Measurements from ENCODE around the gene PCDH19.
"Not testable (repeated sequence)": the region's sequence is repeated elsewhere in the genome, so short reads cannot be mapped to it uniquely, and the experiment has no call there.

Gene PCDH19, protein sequence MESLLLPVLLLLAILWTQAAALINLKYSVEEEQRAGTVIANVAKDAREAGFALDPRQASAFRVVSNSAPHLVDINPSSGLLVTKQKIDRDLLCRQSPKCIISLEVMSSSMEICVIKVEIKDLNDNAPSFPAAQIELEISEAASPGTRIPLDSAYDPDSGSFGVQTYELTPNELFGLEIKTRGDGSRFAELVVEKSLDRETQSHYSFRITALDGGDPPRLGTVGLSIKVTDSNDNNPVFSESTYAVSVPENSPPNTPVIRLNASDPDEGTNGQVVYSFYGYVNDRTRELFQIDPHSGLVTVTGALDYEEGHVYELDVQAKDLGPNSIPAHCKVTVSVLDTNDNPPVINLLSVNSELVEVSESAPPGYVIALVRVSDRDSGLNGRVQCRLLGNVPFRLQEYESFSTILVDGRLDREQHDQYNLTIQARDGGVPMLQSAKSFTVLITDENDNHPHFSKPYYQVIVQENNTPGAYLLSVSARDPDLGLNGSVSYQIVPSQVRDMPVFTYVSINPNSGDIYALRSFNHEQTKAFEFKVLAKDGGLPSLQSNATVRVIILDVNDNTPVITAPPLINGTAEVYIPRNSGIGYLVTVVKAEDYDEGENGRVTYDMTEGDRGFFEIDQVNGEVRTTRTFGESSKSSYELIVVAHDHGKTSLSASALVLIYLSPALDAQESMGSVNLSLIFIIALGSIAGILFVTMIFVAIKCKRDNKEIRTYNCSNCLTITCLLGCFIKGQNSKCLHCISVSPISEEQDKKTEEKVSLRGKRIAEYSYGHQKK (N-terminal part only)

DNA sequence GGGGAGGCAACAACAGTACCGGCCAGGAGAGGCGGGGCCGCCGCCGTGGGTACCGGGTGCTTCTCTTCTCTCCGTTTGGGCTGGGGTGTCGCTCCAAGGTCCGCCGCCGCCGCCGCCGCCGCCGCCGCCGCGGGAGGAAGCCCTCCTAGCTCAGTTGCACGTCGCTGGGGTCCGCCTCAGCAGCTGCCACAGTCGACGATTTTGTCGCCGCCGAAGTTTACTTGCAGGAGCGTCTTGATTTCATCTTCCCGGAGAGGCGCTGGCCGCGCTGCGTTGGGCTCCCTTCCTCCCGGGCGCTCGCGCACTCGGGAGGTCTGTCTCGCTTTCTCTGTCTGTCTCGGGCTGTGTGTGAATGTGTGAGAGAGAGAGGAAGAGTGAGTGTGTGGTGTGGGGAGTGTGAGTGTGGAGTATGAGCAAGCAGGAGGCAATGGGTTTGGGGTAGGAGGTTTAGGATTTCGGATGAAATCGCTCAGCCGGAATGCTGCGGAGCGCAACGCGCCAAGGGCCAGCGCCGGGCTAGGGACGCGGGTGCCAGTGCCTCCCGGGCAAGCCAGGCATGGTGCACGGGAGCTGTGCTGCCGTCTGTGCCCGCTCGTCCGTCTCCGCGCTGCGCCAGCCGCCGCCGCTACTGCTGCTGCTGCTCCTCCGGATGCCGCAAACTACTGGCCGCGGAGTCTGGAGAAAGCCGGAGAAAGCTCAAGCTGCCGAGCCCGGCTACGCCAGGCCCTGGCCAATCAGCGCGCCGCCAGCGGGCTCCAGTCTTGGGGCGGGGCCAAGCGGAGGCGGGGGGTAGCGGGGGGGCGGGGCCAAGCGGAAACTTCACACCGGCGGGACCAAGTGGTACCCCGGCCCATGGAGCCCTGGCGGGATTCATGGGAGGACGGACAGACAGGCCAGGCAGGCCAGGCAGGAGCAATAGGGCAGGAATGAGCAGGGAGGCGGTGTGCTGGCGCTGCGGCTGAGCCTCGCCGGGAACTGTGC, at the start of gene PCDH19:
TSS of gene PCDH19 (minus strand) at position 664 of the 981 bp plus-strand sequence. CDS start 1,676 bp downstream, outside the sequence.
- DNase-seq, result peak; percentile 11

DNA sequence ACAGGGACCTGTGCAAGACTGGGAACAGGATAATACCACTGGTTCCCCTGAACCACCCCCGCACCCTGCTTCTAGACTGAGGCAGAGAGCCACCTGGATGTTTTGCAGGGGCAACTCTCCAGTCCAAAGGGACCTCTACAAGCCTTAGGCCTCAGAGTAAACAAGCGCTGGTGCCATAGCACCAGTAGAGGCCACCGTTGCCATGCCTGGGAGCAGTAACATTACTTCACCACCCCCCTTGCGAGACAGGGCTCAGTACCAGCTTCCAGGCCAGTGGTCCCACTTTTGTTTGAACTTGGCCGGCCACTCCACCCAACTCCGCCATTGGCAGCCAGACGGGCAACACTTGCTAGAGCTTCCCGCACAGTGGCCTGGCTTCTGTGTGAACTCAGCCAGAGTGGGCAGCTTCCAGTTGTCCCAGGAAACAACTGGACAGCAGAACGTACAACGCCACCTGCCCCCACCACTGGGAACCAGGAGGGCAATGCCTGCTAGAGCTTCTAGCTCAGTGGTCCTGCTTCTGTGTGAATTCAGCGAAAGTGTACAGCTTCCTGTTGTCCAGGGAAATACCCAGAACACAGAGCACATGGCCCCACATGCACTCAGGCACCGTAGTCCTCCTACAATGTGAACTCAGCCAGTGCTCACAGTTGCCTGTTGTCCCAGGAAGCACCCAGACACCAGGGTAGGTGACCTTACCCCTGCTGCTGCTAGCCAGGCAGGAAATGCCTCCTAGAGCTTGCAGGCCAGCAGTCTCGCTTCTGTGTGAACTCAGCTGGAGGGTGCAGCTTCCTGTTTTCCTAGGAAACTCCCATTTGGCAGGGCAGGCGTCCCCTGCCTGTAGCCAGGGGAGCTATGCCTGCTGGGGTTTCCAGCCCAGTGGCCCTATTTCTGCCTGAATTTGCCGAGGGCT, 39.9 kb upstream of the PCDH19 start:
- DNase-seq, result no peak

DNA sequence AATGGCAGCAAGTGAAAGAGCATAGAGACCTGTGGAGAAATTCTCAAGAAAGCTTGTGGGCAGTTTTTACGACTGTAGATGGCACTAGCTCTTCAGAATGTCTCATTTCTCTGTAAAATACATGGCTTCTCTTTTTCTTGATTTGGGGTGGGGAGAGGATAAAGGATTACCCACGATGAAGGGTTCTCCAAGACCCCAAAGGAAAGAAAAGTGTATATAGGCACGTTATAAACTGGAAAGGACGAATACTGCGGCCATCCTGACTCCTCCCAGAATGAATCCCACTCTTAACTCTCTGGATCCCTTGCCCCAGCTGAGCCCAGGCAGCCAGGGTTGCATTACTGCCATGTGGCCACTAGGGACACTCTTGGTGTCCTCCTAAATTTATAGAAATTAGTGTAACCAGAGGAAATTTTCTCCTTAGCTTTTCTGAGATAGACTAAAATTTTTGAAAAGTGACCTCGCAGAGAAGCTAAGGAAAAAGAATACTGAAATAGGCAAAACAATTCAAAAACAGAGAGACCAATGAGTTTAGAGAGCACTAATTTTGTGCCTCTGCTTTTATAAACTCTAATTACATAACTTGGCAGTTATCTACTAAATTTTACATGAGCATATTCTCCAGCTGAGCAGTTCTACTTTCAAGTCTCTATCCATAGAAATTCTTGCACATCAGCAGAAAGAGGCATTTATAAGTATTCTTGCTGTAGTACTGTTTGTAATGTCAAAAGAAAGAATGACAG, 37.8 kb upstream of the PCDH19 start:
- DNase-seq, result no peak

DNA sequence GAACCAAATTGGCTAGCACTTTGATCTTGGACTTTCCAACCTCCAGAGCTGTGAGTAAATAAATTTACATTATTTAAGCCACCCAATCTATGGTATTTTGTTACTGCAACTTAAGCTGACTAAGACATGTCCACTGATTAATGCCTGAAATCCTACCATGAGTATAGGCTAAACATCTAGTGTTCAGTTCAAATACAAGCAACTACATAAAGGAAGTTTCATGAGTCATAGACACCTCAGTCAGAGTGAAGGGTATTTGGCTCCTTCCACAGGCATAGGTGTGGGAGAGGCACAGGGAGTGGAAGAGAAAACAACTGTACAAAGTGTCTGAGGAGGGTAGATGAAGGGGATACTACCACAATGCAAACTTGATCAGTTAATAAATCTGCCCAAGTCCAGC, 35.5 kb upstream of the PCDH19 start:
- no peak for DNase-seq

DNA sequence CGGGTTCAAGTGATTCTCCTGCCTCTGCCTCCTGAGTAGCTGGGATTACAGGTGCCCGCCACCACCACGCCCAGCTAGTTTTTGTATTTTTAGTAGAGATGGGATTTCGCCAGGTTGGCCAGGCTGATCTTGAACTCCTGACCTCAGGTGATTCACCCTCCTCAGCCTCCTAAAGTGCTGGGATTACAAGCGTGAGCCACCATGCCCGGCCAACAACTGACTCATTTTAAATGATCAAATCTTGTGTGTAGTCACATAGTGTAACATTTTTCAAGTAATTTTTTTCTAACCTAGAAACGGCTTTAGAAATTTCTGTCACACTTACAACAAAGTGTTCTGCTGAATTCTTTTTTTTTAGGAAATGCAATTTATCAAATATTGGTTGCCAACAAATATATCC, 31.2 kb upstream of the PCDH19 start:
- DNase-seq, result not testable (repeated sequence)

DNA sequence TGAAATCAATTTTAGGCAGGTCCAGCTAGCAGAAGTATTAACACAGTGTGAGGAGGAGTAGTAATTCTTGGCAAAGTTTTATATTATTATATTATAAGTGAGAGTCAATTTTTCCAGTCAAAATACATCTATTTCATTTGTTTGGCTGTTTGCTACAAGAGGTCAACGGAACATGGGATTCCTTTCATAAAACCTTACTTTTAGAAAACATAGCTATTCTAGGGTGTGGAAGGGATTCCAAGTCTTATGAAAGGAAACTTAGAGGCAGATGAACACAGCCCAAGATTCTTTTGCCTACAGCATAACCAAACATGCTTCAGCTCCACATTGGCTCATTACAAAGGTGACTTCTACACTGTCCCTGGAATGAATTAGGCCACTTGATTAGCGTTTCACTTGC, 29.9 kb upstream of the PCDH19 start:
- DNase-seq, result no peak

DNA sequence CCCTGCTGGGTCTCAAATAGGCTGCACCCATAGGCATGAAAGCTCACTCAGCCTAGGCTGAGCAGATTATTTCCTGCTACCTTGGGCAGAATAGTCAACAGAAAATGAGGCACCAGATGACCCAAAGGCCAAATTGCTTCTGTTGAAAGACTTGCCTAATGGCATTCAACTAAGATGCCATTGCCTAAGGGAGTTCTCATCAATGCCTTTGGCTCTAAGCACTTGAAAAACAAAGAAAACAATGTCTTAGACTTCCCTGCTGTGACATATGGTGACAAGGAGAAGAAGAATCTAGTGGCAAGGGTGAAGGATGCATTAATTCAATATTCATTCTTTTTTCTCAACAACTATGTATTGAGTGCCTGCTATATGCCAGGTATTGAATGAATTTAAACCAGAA, 25.7 kb upstream of the PCDH19 start:
- DNase-seq, result no peak

DNA sequence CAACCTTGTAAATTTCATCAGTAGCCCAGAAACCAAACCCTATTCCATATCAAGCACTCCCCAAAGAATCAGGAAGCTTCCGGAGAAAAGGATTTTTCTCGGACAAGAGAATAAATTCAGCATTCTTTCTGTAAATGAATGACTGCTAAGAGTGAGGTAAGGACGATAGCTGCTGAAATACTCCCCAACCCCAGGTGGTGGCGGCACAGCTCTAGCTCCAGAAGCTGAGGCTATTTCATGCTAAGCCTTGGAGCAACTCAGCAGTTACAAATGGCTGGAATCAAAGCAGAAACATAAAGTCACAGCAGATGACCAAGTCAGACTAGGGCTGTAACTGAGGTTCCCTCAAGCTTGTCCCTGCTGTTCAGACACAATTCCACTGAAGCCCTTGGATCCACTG, 13.9 kb upstream of the PCDH19 start:
- no peak for DNase-seq

DNA sequence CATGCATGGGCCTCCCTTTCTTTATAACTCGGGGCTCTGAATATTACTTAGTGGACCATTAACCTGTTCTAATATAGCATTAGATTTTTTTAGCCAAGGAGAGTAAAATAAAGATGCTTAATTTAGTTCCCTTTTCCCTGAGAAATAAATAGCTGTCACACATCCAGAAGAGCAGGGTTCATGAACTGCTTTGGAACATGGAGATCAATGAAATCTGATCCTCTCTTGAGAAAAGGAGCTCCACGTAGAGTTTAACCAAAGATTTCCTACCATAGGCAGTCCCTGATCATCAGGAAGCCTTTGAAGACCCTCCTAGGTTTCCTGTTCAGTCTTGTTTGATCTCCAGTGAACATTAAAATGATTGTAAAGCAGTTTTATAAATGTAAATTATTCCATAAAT, 8.5 kb upstream of the PCDH19 start:
- no peak for DNase-seq

DNA sequence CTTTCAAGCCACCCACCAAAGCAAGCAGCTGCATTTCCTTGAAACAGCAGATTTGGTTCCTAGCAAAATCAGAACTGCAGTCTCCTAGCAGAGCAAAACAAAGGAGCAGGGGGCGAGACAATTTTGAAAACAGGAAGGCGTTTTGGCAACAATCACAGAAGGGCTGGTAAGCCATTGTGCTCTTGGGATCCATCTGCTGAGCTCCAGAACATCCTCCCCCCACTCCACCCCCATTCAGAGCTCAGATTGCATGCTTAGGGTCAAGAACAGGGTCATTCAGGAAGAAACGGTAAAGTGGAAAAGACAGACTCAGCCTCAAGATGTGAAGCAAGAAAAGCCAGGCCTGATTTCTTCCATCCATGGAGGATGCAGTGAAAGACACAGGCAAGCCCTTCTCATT, 7.6 kb upstream of the PCDH19 start:
- no peak for DNase-seq

DNA sequence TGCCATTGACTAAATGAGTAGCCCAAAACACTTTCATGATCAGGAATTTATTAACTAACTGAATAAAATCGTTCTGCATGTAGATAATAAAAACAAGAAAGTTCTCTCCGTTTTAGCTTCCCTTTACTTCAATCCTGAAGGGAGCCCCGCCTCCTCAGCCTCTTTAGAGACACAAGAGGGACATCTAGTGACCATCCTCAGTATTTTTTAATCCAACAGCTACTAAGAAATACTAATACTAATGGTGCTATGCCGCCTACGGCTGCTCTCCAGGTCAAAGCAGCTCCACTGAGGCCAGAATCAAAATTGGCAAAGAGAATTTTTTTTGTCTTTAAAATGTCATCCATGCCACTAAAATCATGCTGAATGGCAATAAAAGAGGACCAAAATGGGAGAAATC, 3.2 kb upstream of the PCDH19 start:
- DNase-seq, result no peak

DNA sequence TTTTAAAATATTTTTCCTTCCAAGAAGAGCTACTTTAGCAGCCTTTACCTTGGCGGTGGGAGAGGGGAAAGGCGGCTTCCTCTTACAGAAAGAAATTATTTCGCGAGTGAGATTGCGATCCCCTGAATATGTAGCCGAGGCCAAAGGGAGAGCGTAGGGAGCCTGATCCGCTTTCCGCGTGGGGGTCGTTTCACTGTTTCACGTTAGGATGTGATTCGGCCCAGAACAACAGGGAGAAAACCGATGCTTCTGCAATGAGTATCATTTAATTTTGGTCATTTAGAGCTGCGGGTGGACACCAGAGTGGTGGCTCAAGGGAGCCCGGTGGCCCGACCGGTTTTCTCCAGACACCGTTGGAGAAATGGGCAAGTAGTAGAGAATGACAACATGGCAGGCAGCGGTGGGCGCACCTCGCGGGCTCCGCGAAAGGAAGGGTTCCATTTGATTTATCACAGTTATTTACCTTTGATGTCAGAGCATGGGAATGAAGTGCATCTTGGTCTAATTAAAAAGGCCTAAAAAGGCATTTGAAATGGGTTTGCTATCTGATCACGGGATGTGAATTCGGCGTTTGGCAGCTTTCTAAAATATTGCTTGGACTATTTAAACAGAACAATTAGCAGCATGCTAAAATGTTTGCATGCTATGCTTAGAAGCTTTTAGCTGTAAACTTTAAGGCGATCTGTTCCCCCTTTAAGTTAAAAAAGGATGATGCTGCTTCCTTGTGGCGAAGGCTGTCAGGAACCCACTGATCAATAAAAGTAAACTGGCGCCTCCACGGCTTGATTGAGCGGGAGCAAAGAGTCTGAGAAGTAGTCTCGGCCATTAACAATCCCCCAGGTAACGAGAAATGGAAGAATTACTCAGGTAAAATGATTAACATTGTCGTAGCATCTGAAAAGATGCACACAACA, 2.0 kb upstream of the PCDH19 start:
- DNase-seq, result no peak

DNA sequence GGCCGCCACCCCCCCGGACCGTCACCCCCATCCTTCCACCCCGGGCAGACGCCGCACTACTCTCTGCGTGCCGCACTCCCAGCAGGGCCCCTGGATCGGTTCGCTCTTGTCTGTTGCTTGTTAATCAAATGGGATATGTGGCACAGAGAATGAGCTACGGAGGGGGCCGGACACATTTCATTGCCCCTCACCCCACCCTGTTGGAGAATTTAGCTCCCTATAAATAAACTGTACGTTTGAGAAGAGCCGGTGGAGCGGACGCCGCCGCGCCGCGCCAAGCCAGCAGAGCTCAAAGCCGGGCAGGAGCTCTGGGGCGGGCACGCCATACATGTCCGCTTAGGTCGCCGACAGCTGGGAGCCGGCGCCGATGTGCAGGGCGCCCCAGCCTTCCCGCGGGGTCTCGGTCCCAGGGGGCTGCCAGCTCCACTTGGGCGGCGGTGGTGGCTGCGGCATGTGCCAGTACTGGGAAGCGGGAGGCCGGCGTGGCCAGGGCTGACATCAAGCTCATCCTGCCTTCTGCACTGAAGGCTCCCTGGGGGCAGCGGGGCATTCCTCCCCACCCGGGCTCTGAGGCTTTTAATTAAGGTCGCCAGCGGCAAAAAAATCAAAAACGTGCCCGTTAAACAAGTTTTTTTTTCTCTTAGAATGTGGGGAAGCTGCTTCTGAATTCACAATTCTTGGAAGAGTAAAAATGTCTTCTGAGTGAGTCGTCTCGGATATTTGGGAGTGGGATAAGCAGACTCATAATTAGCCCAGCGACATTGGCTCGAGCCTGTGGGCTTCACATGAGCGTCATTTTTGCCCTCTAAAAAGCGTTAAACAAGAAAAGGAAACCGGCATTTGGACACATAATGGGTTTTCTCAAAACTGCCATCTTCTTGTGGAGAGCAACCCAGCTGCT, 1.1 kb upstream of the PCDH19 start:
- no peak for DNase-seq

DNA sequence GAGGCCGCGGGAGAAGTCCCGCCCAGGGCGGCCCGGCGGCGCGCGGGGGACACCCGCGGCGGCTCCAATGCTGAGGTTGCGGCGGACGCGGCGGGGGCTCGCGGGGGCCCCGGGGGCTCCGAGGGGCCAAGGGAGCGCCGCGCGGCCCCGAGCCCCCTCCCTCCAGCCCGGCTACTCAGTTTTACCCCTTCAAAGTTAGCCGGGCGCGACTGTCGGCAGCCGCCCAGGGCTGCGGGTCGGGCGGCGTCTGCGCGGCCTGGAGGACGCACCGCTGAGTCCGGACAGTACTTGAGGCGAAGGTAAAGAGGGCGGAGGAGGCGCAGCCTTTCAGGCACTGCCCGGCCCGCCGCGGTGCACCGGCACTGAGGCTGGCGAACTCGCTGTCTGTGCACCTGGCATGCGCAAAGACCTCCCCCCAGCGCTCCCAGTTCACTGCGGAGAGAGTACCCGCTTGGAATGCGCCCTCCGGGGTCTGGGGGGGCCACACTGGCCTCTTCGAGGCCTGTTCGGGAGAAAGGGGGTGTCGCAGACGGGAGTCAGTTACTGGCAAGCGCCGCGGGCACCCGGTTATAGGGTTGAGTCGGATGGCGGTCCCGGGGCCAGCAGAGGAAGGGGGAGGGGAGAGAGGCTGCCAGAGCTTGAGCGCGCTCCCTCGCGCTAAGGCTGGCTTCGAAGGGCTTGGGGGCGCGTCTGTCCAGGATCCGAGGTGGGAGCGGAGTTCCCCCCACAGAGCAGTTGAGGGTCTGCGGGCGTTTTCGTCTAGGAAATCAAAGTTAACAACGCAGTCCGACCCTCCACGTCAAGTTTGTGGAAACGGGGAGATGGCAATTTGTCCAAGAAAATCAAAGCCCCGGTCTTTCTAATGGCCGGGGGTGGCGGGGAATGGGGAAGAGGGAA, 1.1 kb downstream of the PCDH19 start:
- DNase-seq, result no peak

DNA sequence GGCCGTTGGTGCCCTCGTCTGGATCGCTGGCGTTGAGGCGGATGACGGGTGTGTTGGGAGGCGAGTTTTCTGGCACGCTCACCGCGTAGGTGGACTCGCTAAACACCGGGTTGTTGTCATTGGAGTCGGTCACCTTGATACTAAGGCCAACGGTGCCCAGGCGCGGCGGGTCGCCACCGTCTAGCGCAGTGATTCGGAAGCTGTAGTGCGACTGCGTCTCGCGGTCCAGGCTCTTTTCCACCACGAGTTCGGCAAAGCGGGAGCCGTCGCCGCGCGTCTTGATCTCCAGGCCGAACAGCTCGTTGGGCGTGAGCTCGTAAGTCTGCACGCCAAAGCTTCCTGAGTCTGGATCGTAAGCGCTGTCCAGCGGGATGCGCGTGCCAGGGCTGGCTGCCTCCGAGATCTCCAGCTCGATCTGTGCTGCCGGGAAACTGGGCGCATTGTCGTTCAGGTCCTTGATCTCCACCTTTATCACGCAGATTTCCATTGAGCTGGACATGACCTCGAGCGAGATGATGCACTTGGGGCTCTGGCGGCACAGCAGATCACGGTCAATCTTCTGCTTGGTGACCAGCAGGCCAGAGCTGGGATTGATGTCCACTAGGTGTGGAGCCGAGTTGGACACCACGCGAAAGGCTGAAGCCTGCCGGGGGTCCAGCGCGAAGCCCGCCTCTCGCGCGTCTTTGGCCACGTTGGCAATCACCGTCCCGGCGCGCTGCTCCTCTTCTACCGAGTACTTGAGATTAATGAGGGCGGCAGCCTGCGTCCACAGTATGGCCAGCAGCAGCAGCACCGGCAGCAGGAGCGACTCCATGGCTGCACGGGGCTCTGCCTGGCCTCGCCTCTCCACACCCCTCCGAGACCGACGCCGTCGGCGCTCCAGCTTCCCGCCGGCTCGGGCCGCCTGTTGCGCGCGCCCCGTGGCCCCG, 2.0 kb downstream of the PCDH19 start:
- DNase-seq, result no peak

DNA sequence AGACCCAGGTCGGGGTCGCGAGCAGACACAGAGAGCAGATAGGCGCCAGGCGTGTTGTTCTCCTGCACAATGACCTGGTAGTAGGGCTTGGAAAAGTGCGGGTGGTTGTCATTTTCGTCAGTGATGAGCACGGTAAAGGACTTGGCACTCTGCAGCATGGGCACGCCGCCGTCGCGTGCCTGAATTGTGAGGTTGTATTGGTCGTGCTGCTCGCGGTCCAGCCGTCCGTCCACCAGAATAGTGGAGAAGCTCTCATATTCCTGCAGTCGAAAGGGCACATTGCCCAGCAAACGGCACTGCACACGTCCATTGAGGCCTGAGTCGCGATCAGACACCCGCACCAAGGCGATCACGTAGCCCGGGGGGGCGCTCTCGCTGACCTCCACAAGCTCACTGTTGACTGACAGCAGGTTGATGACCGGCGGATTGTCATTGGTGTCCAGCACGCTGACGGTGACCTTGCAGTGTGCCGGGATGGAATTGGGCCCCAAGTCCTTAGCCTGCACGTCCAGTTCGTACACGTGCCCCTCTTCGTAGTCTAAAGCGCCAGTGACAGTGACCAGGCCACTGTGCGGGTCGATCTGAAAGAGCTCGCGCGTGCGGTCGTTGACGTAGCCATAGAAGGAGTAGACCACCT, 2.8 kb downstream of the PCDH19 start:
- no peak for DNase-seq

Measured in GOT3 (cell line).